Stimulated activated effector memory CD8-positive, alpha-beta T cell treated with anti-CD3 and anti-CD28 coated beads, Interleukin-12 subunit alpha, Interleukin-12 subunit beta, amount 100 ng/mL, for 72 hours (primary cell): ENCODE data around the gene FUS.
A peak's percentile ranks its signal among the peaks of the same experiment; 100 is the strongest.
"Not testable (repeated sequence)": the region's sequence is repeated elsewhere in the genome, so short reads cannot be mapped to it uniquely, and the experiment has no call there.

ENCODE experiments used
- ATAC-seq: fragments of 150-1000 bp; cut with Tn5 transposase; 2 replicates; pipeline ENCODE4 v1.10.0; 2021
- DNase-seq, 2 donors: peaks; one replicate each; pipeline ENCODE4 v3.0.0; 2021 to 2022; ENCODE audit warnings: low spot score in 2 of 2
- H3K27ac Mint-ChIP-seq: one replicate; pipeline ENCODE4 v1.8.0; 2022; ENCODE audit warnings: mild to moderate bottlenecking, mixed read lengths
- H3K36me3 Mint-ChIP-seq: one replicate; pipeline ENCODE4 v1.8.0; 2022; ENCODE audit warnings: mild to moderate bottlenecking, mixed read lengths
- H3K4me1 Mint-ChIP-seq: one replicate; pipeline ENCODE4 v1.8.0; 2022; ENCODE audit warnings: mixed read lengths
- H3K4me3 Mint-ChIP-seq: one replicate; pipeline ENCODE4 v1.8.0; 2022; ENCODE audit warnings: mild to moderate bottlenecking, mixed read lengths
- H3K9me3 Mint-ChIP-seq: one replicate; pipeline ENCODE4 v1.8.0; 2022; ENCODE audit warnings: mixed read lengths

FUS gene

GRCh38 chr16:31141071-31141469 lies 38.9 kb upstream of the FUS start:
- ATAC-seq, H3K9me3 Mint-ChIP-seq, DNase-seq, H3K4me3 Mint-ChIP-seq, H3K27ac Mint-ChIP-seq, H3K36me3 Mint-ChIP-seq: not testable (repeated sequence)
- H3K4me1 Mint-ChIP-seq = peaks cover 13% of the 10 kb centered on the region

GRCh38 chr16:31141489-31142108 lies 38.3 kb upstream of the FUS start:
- ATAC-seq (no peak), DNase-seq (peak in 1 of 2 donors; percentile 65)
- no peaks in the 10 kb centered on the region for H3K36me3 Mint-ChIP-seq
- peak overlapping the region; percentile 87 for H3K27ac Mint-ChIP-seq
- H3K4me3 Mint-ChIP-seq = peak overlapping the region; percentile 58
- H3K4me1 Mint-ChIP-seq = peaks cover 13% of the 10 kb centered on the region
- H3K9me3 Mint-ChIP-seq = no peaks in the 10 kb centered on the region

DNA sequence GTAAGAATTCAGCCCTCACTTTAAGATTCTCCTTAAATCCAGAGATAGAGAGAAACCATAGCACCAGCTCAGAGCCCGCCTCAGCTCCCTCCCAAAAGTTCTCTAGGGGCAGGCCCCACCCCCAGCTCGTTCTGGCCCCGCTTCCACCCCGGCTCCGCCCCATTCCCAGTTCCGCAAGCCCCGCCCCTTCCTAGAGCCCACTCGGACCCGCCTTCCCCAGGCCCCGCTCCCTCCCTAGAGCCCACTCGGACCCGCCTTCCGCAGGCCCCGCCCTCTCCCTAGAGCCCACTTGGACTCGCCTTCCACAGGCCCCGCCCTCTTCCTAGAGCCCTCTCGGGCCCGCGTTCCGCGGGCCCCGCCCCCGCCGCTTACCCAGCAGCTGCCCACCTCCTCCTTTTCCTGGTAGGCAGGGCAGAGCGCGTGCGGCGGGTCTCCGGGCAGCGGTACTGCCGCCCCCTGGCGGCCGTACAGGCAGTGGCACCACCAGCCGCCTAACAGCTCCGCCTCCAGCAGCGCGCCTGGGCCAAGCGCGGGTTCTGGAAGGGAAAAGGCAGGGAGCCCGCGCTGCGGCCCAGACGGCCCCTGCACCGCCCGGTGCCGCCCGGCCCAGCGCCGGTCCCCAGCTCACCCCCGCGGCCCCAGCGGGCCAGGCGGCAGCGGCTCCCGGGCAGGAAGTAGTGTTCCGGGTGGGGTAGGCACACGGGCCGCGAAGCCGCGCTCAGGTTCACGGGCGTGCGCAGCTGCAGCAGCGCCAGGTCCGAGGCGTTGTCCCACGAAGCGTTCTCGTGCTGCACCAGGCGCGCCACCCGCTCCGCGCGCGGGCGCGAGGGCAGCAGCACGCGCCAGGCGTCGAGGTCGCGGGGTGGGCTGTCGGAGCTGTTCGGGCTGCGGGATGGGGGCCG lies 37.6 kb upstream of the FUS start:
- no peaks in the 10 kb centered on the region for H3K9me3 Mint-ChIP-seq

DNA sequence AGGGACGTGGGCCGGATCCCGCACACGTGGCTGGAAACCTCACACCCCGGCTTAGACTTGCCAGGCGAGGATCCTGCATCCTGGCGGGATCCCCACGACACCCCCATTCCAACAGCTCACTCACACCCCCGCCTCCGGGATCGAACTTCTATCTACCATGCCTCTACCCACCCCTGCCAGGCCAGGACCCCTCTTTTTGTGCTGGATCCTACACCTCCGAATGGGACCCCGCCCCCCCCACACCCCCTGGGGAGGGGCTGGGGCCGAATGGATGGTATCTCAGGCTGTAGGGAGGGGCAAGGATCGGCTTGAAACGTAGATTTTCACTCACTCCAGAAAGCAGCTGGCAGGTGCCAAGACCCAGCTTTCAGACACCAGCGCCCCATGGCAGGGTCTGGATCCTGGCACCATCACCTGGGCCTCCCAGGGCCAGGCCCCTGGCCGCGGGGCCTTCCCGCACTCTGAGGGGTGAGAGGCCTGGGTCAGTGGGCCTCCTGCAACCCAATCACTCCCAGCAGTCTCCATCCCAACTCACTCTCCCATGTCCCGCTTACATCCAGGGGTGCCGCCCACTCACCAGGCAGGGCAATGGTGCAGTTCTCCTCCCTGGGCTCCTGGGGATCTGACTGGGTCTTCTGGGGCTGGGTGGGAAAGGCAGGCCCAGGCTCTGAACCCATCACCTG lies 36.8 kb upstream of the FUS start:
- no peaks in the 10 kb centered on the region for H3K36me3 Mint-ChIP-seq

More for the DNA sequence above, 37.6 kb upstream of the FUS start:
- Mint-ChIP-seq H3K27ac (peak overlapping the region; percentile 87), H3K4me3 (peak overlapping the region; percentile 58), H3K36me3 (no peaks in the 10 kb centered on the region), H3K4me1 (peaks cover 13% of the 10 kb centered on the region)
- ATAC-seq (peak; percentile 90), DNase-seq (peak; percentile 91 to 100)

GRCh38 chr16:31143694-31144148 lies 36.2 kb upstream of the FUS start:
- peak overlapping the region; percentile 58 for H3K4me3 Mint-ChIP-seq
- H3K4me1 Mint-ChIP-seq = peaks cover 13% of the 10 kb centered on the region
- no peak for DNase-seq
- peak overlapping the region; percentile 43 for H3K27ac Mint-ChIP-seq
- no peak for ATAC-seq
- H3K9me3 Mint-ChIP-seq = no peaks in the 10 kb centered on the region
- no peaks in the 10 kb centered on the region for H3K36me3 Mint-ChIP-seq

More for the DNA sequence above, 36.8 kb upstream of the FUS start:
- Mint-ChIP-seq H3K4me3 (peak overlapping the region; percentile 58), H3K9me3 (no peaks in the 10 kb centered on the region), H3K27ac (no peak overlapping the region), H3K4me1 (peaks cover 13% of the 10 kb centered on the region)
- ATAC-seq = no peak
- DNase-seq = no peak

DNA sequence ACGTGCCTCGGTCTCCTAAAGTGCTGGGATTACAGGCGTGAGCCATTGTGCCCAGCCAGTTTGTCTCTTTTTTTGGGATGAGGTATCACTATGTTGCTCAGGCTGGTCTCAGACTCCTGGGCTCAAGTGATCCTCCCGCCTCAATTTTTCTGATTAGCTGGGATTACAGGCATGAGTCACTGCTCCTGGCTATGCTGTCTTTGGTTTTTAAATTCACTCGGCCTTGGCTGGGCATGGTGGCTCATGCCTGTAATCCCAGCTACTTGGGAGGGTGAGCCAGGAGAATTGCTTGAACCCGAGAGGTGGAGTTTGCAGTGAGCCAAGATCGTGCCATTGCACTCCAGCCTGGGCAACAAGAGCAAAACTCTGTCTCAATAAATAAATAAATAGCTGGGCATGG lies 35.5 kb upstream of the FUS start:
- peak overlapping the region; percentile 43 for H3K27ac Mint-ChIP-seq
- peak overlapping the region; percentile 58 for H3K4me3 Mint-ChIP-seq
- ATAC-seq, H3K36me3 Mint-ChIP-seq, DNase-seq, H3K9me3 Mint-ChIP-seq: not testable (repeated sequence)
- peaks cover 13% of the 10 kb centered on the region for H3K4me1 Mint-ChIP-seq

DNA sequence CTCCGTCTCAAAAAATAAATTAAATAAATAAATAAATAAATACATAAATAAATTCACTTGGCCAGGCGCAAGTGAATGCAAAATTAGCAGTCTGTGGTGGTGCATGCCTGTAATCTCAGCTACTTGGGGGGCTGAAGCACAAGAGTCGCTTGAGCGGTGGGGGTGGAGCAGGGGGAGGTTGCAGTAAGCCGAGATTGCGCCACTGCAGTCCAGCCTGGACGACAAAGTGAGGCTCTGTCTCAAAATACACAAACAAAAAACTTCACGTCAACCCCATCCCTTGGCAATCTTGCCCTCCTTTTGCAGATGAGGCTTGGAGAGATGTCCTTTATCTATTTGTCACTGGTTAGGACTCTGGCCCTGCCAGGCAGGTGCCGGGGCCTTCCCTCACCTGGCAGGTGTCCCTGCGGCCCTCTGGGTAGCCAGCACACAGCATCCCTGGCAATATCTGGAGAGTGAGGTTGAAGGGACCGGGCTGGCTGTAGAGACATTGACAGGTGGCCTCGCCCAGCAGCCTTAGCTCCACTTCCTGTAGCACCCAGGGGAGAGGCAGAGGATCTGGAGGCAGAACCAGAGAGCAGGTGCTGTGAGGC lies 34.4 kb upstream of the FUS start:
- ATAC-seq = no peak
- no peak for DNase-seq
- no peak overlapping the region for H3K27ac Mint-ChIP-seq

GRCh38 chr16:31147574-31147973 lies 32.4 kb upstream of the FUS start:
- no peak overlapping the region for H3K4me3 Mint-ChIP-seq
- no peaks in the 10 kb centered on the region for H3K9me3 Mint-ChIP-seq
- ATAC-seq (no peak), DNase-seq (no peak)
- no peaks in the 10 kb centered on the region for H3K36me3 Mint-ChIP-seq
- no peak overlapping the region for H3K27ac Mint-ChIP-seq
- peaks cover 8% of the 10 kb centered on the region for H3K4me1 Mint-ChIP-seq

More for the DNA sequence above, 34.4 kb upstream of the FUS start:
- Mint-ChIP-seq H3K4me3 (no peak overlapping the region), H3K9me3 (no peaks in the 10 kb centered on the region), H3K36me3 (no peaks in the 10 kb centered on the region), H3K4me1 (peaks cover 13% of the 10 kb centered on the region)

DNA sequence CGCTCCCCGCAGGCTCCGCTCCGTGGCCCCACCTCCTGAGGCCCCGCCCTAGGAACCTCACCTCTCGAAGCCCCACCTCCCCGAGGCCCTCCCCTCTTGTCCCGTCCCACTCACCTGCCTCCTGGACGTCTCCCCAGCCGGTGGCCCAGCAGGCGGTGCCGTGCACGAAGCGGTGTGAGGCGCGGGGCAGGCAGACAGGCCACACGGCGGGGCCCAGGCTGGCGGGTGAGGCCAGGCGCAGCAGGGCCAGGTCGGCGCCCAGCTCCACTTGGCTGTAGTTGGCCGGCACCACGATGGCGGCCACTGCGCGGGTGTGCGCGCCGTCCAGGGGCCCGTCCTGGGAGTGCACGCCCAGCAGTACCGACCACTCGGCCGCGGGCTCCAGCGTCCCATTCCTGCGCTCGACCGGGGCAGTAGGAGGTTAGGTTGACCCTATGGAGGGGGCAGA lies 31.6 kb upstream of the FUS start:
- H3K4me1 Mint-ChIP-seq = peaks cover 8% of the 10 kb centered on the region
- H3K27ac Mint-ChIP-seq = no peak overlapping the region
- H3K9me3 Mint-ChIP-seq = no peaks in the 10 kb centered on the region
- no peak overlapping the region for H3K4me3 Mint-ChIP-seq
- ATAC-seq (no peak), DNase-seq (no peak)
- H3K36me3 Mint-ChIP-seq = no peaks in the 10 kb centered on the region

GRCh38 chr16:31148896-31149295 lies 31.0 kb upstream of the FUS start:
- ATAC-seq (no peak), DNase-seq (no peak)
- Mint-ChIP-seq H3K4me3 (no peak overlapping the region), H3K27ac (no peak overlapping the region), H3K4me1 (peaks cover 2% of the 10 kb centered on the region), H3K9me3 (no peaks in the 10 kb centered on the region), H3K36me3 (no peaks in the 10 kb centered on the region)

- Mint-ChIP-seq H3K4me1 (no peaks in the 10 kb centered on the region), H3K9me3 (no peaks in the 10 kb centered on the region), H3K4me3 (no peak overlapping the region), H3K27ac (no peak overlapping the region), H3K36me3 (no peaks in the 10 kb centered on the region)
- ATAC-seq (no peak), DNase-seq (no peak)
Measured at GRCh38 chr16:31149332-31149731, 30.6 kb upstream of the FUS start.

- ATAC-seq (no peak), DNase-seq (no peak)
- Mint-ChIP-seq H3K9me3 (no peaks in the 10 kb centered on the region), H3K27ac (no peak within 1 kb of the TSS), H3K4me3 (no peak within 1 kb of the TSS), H3K4me1 (no peaks in the 10 kb centered on the region), H3K36me3 (no peaks in the 10 kb centered on the region)
Measured at GRCh38 chr16:31149894-31150890, 29.7 kb upstream of the FUS start, which contains the start of gene PRSS36. TSS of gene PRSS36 (minus strand) at chr16:31150066. CDS start at chr16:31150035, 31 bp downstream.

GRCh38 chr16:31150976-31151375 lies 29.0 kb upstream of the FUS start:
- not testable (repeated sequence) for H3K27ac Mint-ChIP-seq, DNase-seq, H3K9me3 Mint-ChIP-seq, H3K4me3 Mint-ChIP-seq, ATAC-seq, H3K36me3 Mint-ChIP-seq, H3K4me1 Mint-ChIP-seq

GRCh38 chr16:31157136-31157535 lies 22.8 kb upstream of the FUS start:
- ATAC-seq (no peak), DNase-seq (no peak)
- no peak overlapping the region for H3K27ac Mint-ChIP-seq
- no peaks in the 10 kb centered on the region for H3K36me3 Mint-ChIP-seq
- H3K9me3 Mint-ChIP-seq = no peaks in the 10 kb centered on the region
- H3K4me3 Mint-ChIP-seq = no peak overlapping the region
- no peaks in the 10 kb centered on the region for H3K4me1 Mint-ChIP-seq
